Glutamatergic neuron (in vitro differentiated cells): ENCODE data around the gene CADM3. TPM values are rescaled to one million over a fixed set of nuclear protein-coding genes. Genes with fewer than 3 reads are reported as not detected.

Experiments
- DNase-seq: peaks from one replicate; pipeline ENCODE4 v3.0.0; 2022
- H3K27ac Mint-ChIP-seq: one replicate; pipeline ENCODE4 v1.8.0; 2020; ENCODE audit warnings: mild to moderate bottlenecking, mixed read lengths, inconsistent platforms; ENCODE audit not compliant: unreplicated experiment
- H3K27me3 Mint-ChIP-seq: one replicate; pipeline ENCODE4 v1.8.0; 2020; ENCODE audit warnings: mild to moderate bottlenecking, moderate library complexity, mixed read lengths, inconsistent platforms; ENCODE audit not compliant: unreplicated experiment
- H3K36me3 Mint-ChIP-seq: one replicate; pipeline ENCODE4 v1.8.0; 2020; ENCODE audit warnings: mild to moderate bottlenecking, mixed read lengths, inconsistent platforms; ENCODE audit not compliant: unreplicated experiment
- H3K4me1 Mint-ChIP-seq: one replicate; pipeline ENCODE4 v1.8.0; 2020; ENCODE audit warnings: mild to moderate bottlenecking, low read depth, mixed read lengths, inconsistent platforms; ENCODE audit not compliant: unreplicated experiment
- H3K4me3 Mint-ChIP-seq: one replicate; pipeline ENCODE4 v1.8.0; 2020; ENCODE audit warnings: mild to moderate bottlenecking, mixed read lengths, inconsistent platforms; ENCODE audit not compliant: unreplicated experiment
- H3K9me3 Mint-ChIP-seq: one replicate; pipeline ENCODE4 v1.8.0; 2020; ENCODE audit warnings: mild to moderate bottlenecking, moderate library complexity, mixed read lengths, inconsistent platforms; ENCODE audit not compliant: unreplicated experiment
- CTCF ChIP-seq: fragments of 200-600 bp; sonication (generic); IDR thresholded peaks from one replicate; pipeline ENCODE4 v1.5.0; 2021; ENCODE audit not compliant: partially characterized antibody, unreplicated experiment
- total RNA-seq: library from RNA; stranded (reverse); fragmentation: NEBNext Ultra II Directional; extraction: Animal tissue kit (Norgen Biotek cat#: 25700); gene quantifications from one replicate; pipeline ENCODE4 v1.2.1, GENCODE V29; 2021; ENCODE audit not compliant: unreplicated experiment

Gene CADM3
- total RNA-seq, 1 donor from 2014 or later, result 165 TPM

GRCh38 chr1:159207774-159208173, 36.4 kb downstream of the CADM3 start:
- Mint-ChIP-seq H3K27me3 (peaks cover 15% of the 10 kb centered on the region), H3K4me3 (peak overlapping the region; percentile 72), H3K27ac (no peak overlapping the region)

DNA sequence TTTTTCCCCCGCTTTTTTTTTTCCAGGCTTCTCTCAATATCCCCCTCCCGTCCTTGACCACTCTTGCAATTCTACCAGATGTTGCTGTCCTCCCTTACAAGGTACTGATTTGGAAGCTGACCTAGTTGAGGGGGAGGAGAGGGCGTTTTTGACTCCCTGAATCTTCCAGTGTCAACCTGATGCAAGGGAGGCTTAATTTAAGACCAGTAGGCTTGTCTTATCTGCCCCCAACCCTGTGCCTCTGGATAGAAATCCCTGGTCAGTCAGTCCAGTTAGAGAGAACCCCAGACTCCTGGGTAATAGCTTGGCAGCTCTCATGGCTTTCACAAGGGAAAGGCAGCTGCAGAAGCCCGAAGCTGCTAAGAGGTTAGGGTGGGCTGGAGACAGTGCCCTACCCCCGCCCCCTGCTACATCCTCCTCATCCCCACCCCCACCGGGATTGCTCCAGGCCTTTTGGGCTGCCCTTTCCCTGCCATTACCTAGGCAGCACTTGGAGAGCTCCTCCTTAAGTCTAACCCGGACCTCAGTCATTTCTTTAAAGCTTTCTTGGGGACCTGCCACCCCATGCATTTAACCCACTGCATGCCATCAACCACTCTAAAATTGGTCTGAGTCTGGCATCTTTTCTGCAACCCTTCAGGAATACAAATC, 36.9 kb downstream of the CADM3 start:
- Mint-ChIP-seq H3K27me3 (peaks cover 14% of the 10 kb centered on the region), H3K4me1 (peaks cover 39% of the 10 kb centered on the region), H3K4me3 (peak overlapping the region; percentile 14), H3K9me3 (peaks cover 14% of the 10 kb centered on the region), H3K27ac (no peak overlapping the region), H3K36me3 (no peaks in the 10 kb centered on the region)
- TF ChIP-seq CTCF, result no peak
- no peak for DNase-seq

More at GRCh38 chr1:159207774-159208173, 36.4 kb downstream of the CADM3 start:
- peaks cover 14% of the 10 kb centered on the region for H3K9me3 Mint-ChIP-seq
- DNase-seq, result no peak
- H3K4me1 Mint-ChIP-seq, result peaks cover 40% of the 10 kb centered on the region
- no peaks in the 10 kb centered on the region for H3K36me3 Mint-ChIP-seq
- no peak for TF ChIP-seq CTCF

DNA sequence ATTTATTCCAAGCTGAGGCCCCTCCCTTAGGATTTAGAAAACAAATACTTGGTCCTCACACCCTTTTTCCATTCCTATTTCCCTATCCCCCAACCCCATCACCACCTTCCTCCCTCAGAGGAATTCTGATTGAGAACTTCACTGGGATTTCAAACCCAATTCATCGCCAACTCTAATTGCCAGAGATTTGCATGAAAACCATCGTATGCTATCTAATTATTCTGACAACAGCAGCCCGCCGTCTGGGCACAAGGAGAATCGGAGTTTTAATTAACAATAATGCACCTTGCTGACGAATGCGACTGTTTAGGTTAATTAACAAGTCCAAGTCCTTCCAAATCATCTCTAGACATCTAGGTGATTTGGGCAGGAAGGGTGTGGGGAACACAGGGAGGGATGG, 37.6 kb downstream of the CADM3 start:
- Mint-ChIP-seq H3K36me3 (no peaks in the 10 kb centered on the region), H3K27me3 (peaks cover 11% of the 10 kb centered on the region), H3K27ac (no peak overlapping the region), H3K9me3 (peaks cover 11% of the 10 kb centered on the region), H3K4me1 (peaks cover 38% of the 10 kb centered on the region), H3K4me3 (no peak overlapping the region)
- no peak for DNase-seq
- no peak for TF ChIP-seq CTCF

GRCh38 chr1:159211331-159212136, 40.1 kb downstream of the CADM3 start:
- peak; percentile 95 for TF ChIP-seq CTCF
- H3K4me3 Mint-ChIP-seq, result no peak overlapping the region
- no peak overlapping the region for H3K27ac Mint-ChIP-seq
- peaks cover 3% of the 10 kb centered on the region for H3K9me3 Mint-ChIP-seq
- DNase-seq, result peak; percentile 74
- H3K4me1 Mint-ChIP-seq, result peaks cover 37% of the 10 kb centered on the region
- H3K27me3 Mint-ChIP-seq, result peaks cover 9% of the 10 kb centered on the region
- no peaks in the 10 kb centered on the region for H3K36me3 Mint-ChIP-seq

DNA sequence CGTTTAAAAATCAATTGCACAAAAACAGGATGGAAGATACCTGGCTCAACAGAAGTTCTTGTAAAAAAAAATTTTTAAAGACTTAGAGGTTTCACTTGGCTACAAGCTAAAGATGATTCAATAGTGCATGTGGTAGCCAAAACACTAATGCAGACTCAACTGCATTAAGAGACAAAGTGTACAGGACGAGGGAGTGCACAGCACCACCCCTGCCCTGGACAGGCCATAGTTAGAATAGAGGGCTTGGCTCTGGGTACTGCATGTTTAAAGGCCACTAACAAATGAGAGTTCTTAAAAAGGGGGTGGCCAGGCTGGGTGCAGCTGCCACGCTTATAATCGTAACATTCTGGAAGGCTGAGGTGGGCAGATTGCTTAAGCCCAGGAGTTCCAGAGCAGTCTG, 41.2 kb downstream of the CADM3 start:
- H3K9me3 Mint-ChIP-seq, result no peaks in the 10 kb centered on the region
- H3K4me3 Mint-ChIP-seq, result no peak overlapping the region
- no peak overlapping the region for H3K27ac Mint-ChIP-seq
- no peak for TF ChIP-seq CTCF
- DNase-seq, result no peak
- no peaks in the 10 kb centered on the region for H3K36me3 Mint-ChIP-seq
- peaks cover 4% of the 10 kb centered on the region for H3K27me3 Mint-ChIP-seq
- peaks cover 27% of the 10 kb centered on the region for H3K4me1 Mint-ChIP-seq
